HFF-Myc (cell line): ENCODE data around the gene KCTD15.

Source experiments
- DNase-seq: peaks from one replicate; pipeline ENCODE4 v3.0.0-alpha.2; 2011; ENCODE audit warnings: low read depth; ENCODE audit errors: extremely low read depth
- H3K4me3 ChIP-seq: replicated peaks from 2 replicates; pipeline ENCODE4 v1.5.1; 2011; ENCODE audit warnings: low read depth, mild to moderate bottlenecking, control low read depth, low read length
- TF ChIP-seq, protein P1 (sequence below): IDR thresholded peaks from 2 replicates; pipeline ENCODE4 v1.5.1; 2012; ENCODE audit warnings: mild to moderate bottlenecking, low read depth, low read length, control low read depth; ENCODE audit errors: missing control alignments

The KCTD15 gene

GRCh38 chr19:33775731-33776487 is 20.8 kb upstream of the KCTD15 start:
- no peak for DNase-seq
- TF ChIP-seq, protein P1, sequence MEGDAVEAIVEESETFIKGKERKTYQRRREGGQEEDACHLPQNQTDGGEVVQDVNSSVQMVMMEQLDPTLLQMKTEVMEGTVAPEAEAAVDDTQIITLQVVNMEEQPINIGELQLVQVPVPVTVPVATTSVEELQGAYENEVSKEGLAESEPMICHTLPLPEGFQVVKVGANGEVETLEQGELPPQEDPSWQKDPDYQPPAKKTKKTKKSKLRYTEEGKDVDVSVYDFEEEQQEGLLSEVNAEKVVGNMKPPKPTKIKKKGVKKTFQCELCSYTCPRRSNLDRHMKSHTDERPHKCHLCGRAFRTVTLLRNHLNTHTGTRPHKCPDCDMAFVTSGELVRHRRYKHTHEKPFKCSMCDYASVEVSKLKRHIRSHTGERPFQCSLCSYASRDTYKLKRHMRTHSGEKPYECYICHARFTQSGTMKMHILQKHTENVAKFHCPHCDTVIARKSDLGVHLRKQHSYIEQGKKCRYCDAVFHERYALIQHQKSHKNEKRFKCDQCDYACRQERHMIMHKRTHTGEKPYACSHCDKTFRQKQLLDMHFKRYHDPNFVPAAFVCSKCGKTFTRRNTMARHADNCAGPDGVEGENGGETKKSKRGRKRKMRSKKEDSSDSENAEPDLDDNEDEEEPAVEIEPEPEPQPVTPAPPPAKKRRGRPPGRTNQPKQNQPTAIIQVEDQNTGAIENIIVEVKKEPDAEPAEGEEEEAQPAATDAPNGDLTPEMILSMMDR, result no peak
- no peak overlapping the region for H3K4me3 ChIP-seq

DNA sequence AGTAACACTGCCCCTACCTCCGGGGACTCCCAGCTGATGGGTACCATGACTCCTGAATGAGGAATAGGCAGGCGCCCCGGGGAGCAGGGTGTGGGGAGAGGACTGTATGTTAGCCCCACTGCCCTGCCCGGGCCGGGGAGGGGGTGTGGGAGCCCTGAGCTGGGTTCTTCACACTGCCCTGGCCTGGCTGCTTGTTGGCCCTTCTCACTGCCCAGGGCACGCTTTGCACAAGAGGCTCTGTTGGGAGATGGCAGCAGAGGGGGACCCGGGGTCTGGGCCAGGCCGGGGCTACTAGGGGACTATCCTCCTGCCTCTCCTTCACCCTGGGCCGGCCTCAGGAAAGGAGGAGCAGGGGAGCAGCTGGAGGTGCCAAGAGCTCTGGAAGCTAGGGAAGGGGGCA is 19.3 kb upstream of the KCTD15 start:
- TF ChIP-seq, protein P1, result no peak

DNA sequence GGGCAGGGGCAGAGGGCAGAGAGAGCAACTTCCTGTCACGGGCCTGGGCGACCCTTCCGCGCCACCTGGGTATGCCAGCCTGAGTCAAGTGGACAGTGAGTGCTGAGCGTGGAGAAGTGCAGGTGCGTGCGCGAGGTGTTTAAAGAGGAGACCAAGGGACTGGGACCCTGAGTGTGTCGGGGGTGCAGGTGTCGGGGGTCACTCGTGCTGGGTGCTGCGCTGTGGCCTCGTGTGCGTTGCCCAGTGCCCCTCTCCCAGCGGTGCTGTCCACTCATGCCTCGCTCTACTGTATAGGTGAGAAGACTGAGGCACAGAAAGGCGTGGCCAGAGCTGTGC is 18.9 kb upstream of the KCTD15 start:
- TF ChIP-seq, protein P1, result no peak
- no peak for DNase-seq
- H3K4me3 ChIP-seq, result no peak overlapping the region

More for the DNA sequence above, 19.3 kb upstream of the KCTD15 start:
- H3K4me3 ChIP-seq, result no peak overlapping the region
- no peak for DNase-seq

GRCh38 chr19:33778089-33778791 is 18.4 kb upstream of the KCTD15 start:
- TF ChIP-seq, protein P1, result peak; percentile 100
- no peak overlapping the region for H3K4me3 ChIP-seq
- DNase-seq, result no peak

GRCh38 chr19:33779849-33780248 is 16.8 kb upstream of the KCTD15 start:
- no peak overlapping the region for H3K4me3 ChIP-seq
- no peak for DNase-seq
- TF ChIP-seq, protein P1, result no peak

DNA sequence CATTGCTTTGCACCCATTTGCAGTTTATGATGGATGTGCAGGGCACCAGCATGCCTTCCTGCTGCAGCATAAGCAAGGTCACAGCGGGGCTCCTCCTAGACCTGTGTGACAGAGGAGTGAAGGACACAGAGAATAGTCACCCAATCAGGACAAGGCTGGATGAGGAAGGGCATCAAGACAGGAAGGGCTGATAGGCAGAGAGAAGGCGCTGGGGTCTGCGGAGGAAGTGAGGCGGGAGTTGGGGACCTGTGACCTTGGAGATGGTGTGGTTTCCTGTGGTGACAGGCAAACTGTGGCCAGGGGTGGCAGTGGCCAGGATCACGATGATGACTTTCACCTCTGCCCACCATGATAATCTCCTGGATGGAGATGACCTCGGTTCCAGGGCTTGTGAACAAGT is 16.4 kb upstream of the KCTD15 start:
- H3K4me3 ChIP-seq, result no peak overlapping the region
- TF ChIP-seq, protein P1, result no peak

More for the DNA sequence above, 16.4 kb upstream of the KCTD15 start:
- no peak for DNase-seq
